Dedifferentiated amniotic fluid mesenchymal stem cell (primary cell): ENCODE data around the gene PAWR.

ENCODE experiments used
- DNase-seq: peaks from one replicate; pipeline ENCODE4 v3.0.0-alpha.2; 2016; ENCODE audit errors: extremely low spot score

The PAWR gene

GRCh38 chr12:79690638-79691510, at the start of gene PAWR:
Gene PAWR (minus strand): TSS chr12:79690964. CDS start chr12:79690244, 720 bp downstream.
- peak; percentile 76 for DNase-seq

GRCh38 chr12:79737875-79738718, 47.3 kb upstream of the PAWR start:
- DNase-seq: peak; percentile 59

GRCh38 chr12:79732638-79733037, 41.9 kb upstream of the PAWR start:
- DNase-seq: no peak

- peak; percentile 63 for DNase-seq
Observed at GRCh38 chr12:79725987-79726386, 35.2 kb upstream of the PAWR start.

GRCh38 chr12:79717006-79717405, 26.2 kb upstream of the PAWR start:
- DNase-seq: no peak

GRCh38 chr12:79715308-79715707, 24.5 kb upstream of the PAWR start:
- DNase-seq: no peak

GRCh38 chr12:79710707-79711483, 20.1 kb upstream of the PAWR start:
- no peak for DNase-seq

- DNase-seq: no peak
Observed at GRCh38 chr12:79707830-79708229, 17.1 kb upstream of the PAWR start.

GRCh38 chr12:79706676-79707075, 15.9 kb upstream of the PAWR start:
- no peak for DNase-seq

- DNase-seq: no peak
Observed at GRCh38 chr12:79706156-79706555, 15.4 kb upstream of the PAWR start.

GRCh38 chr12:79698966-79699365, 8.2 kb upstream of the PAWR start:
- DNase-seq: no peak

GRCh38 chr12:79696416-79696815, 5.7 kb upstream of the PAWR start:
- DNase-seq: no peak

GRCh38 chr12:79692860-79693577, 2.3 kb upstream of the PAWR start:
- no peak for DNase-seq

- peak; percentile 55 for DNase-seq
Observed at GRCh38 chr12:79691511-79692248, 916 bp upstream of the PAWR start.

- DNase-seq: no peak
Observed at GRCh38 chr12:79690142-79690637, 574 bp downstream of the PAWR start.

GRCh38 chr12:79689477-79690141, 1.2 kb downstream of the PAWR start:
- no peak for DNase-seq

- DNase-seq: no peak
Observed at GRCh38 chr12:79689061-79689476, 1.7 kb downstream of the PAWR start.

GRCh38 chr12:79688376-79689060, 2.2 kb downstream of the PAWR start:
- no peak for DNase-seq

- DNase-seq: no peak
Observed at GRCh38 chr12:79687711-79688260, 3.0 kb downstream of the PAWR start.
